Neuron (in vitro differentiated cells): ENCODE measurements around the gene PLD5.

Source experiments
- H2AFZ ChIP-seq: one replicate; pipeline ENCODE4 v1.6.1; 2013; ENCODE audit warnings: low read depth, mild to moderate bottlenecking, inconsistent platforms, low read length, moderate library complexity
- H3K27me3 ChIP-seq: one replicate; pipeline ENCODE4 v1.6.1; 2013; ENCODE audit warnings: low read length; ENCODE audit not compliant: insufficient read depth
- H3K36me3 ChIP-seq: one replicate; pipeline ENCODE4 v1.6.1; 2013; ENCODE audit warnings: low read length; ENCODE audit not compliant: insufficient read depth
- H3K4me1 ChIP-seq: one replicate; pipeline ENCODE4 v1.6.1; 2013; ENCODE audit warnings: low read length; ENCODE audit not compliant: insufficient read depth
- H3K4me3 ChIP-seq: 2 replicates; pipeline ENCODE4 v1.5.1; 2013; ENCODE audit warnings: mild to moderate bottlenecking, low read length, moderate library complexity
- H3K9me3 ChIP-seq: one replicate; pipeline ENCODE4 v1.6.1; 2013; ENCODE audit warnings: low read length

The PLD5 gene

GRCh38 chr1:242530761-242531160, 6.3 kb upstream of the PLD5 start:
- Histone ChIP-seq H3K36me3 (no peaks in the 10 kb centered on the region), H3K9me3 (no peaks in the 10 kb centered on the region), H3K4me3 (no peak overlapping the region), H3K4me1 (no peaks in the 10 kb centered on the region), H2AFZ (no peak overlapping the region), H3K27me3 (peaks cover 4% of the 10 kb centered on the region)

GRCh38 chr1:242525769-242526168, 1.3 kb upstream of the PLD5 start:
- Histone ChIP-seq H3K27me3 (peaks cover 30% of the 10 kb centered on the region), H3K4me1 (peaks cover 11% of the 10 kb centered on the region), H3K9me3 (no peaks in the 10 kb centered on the region), H3K4me3 (peak overlapping the region; percentile 57), H3K36me3 (no peaks in the 10 kb centered on the region), H2AFZ (no peak overlapping the region)

- peaks cover 11% of the 10 kb centered on the region for H3K4me1 ChIP-seq
- H2AFZ ChIP-seq: peak overlapping the region; percentile 46
- peaks cover 30% of the 10 kb centered on the region for H3K27me3 ChIP-seq
These were observed 844 bp upstream of the PLD5 start for GRCh38 chr1:242525360-242525722.

GRCh38 chr1:242523719-242524570, 552 bp downstream of the PLD5 start:
- Histone ChIP-seq H3K4me1 (peaks cover 11% of the 10 kb centered on the region), H2AFZ (peak overlapping the region; percentile 86), H3K36me3 (no peaks in the 10 kb centered on the region), H3K4me3 (peak overlapping the region; percentile 57), H3K27me3 (peaks cover 30% of the 10 kb centered on the region), H3K9me3 (no peaks in the 10 kb centered on the region)

More at GRCh38 chr1:242525360-242525722, 844 bp upstream of the PLD5 start:
- peak overlapping the region; percentile 57 for H3K4me3 ChIP-seq
- no peaks in the 10 kb centered on the region for H3K36me3 ChIP-seq
- H3K9me3 ChIP-seq: no peaks in the 10 kb centered on the region

GRCh38 chr1:242522996-242523718, 1.3 kb downstream of the PLD5 start:
- Histone ChIP-seq H2AFZ (peak overlapping the region; percentile 86), H3K27me3 (peaks cover 30% of the 10 kb centered on the region), H3K4me3 (no peak overlapping the region), H3K9me3 (no peaks in the 10 kb centered on the region), H3K4me1 (peaks cover 11% of the 10 kb centered on the region), H3K36me3 (no peaks in the 10 kb centered on the region)

- H3K4me1 ChIP-seq: peaks cover 11% of the 10 kb centered on the region
- H3K27me3 ChIP-seq: peaks cover 30% of the 10 kb centered on the region
- H3K9me3 ChIP-seq: no peaks in the 10 kb centered on the region
- no peak overlapping the region for H2AFZ ChIP-seq
- no peaks in the 10 kb centered on the region for H3K36me3 ChIP-seq
- no peak overlapping the region for H3K4me3 ChIP-seq
These were observed 2.1 kb downstream of the PLD5 start for GRCh38 chr1:242522304-242522945.

- Histone ChIP-seq H3K27me3 (no peaks in the 10 kb centered on the region), H3K4me3 (no peak overlapping the region), H3K4me1 (no peaks in the 10 kb centered on the region), H3K36me3 (no peaks in the 10 kb centered on the region), H2AFZ (no peak overlapping the region), H3K9me3 (no peaks in the 10 kb centered on the region)
These were observed 8.9 kb downstream of the PLD5 start for GRCh38 chr1:242515555-242515954.

- Histone ChIP-seq H2AFZ (no peak overlapping the region), H3K36me3 (no peaks in the 10 kb centered on the region), H3K4me3 (no peak overlapping the region), H3K9me3 (no peaks in the 10 kb centered on the region), H3K4me1 (peaks cover 4% of the 10 kb centered on the region), H3K27me3 (no peaks in the 10 kb centered on the region)
These were observed 17.8 kb downstream of the PLD5 start for GRCh38 chr1:242506724-242507123.

GRCh38 chr1:242489545-242489944, 35.0 kb downstream of the PLD5 start:
- no peaks in the 10 kb centered on the region for H3K36me3 ChIP-seq
- H3K4me1 ChIP-seq: no peaks in the 10 kb centered on the region
- no peaks in the 10 kb centered on the region for H3K27me3 ChIP-seq
- H3K9me3 ChIP-seq: no peaks in the 10 kb centered on the region
- no peak overlapping the region for H2AFZ ChIP-seq
- no peak overlapping the region for H3K4me3 ChIP-seq

GRCh38 chr1:242477944-242478343, 46.6 kb downstream of the PLD5 start:
- Histone ChIP-seq H3K27me3 (no peaks in the 10 kb centered on the region), H2AFZ (no peak overlapping the region), H3K36me3 (no peaks in the 10 kb centered on the region), H3K4me1 (no peaks in the 10 kb centered on the region), H3K4me3 (no peak overlapping the region), H3K9me3 (no peaks in the 10 kb centered on the region)

- Histone ChIP-seq H3K9me3 (no peaks in the 10 kb centered on the region), H2AFZ (no peak overlapping the region), H3K27me3 (no peaks in the 10 kb centered on the region), H3K4me3 (no peak overlapping the region), H3K4me1 (no peaks in the 10 kb centered on the region), H3K36me3 (no peaks in the 10 kb centered on the region)
These were observed 53.7 kb downstream of the PLD5 start for GRCh38 chr1:242470774-242471173.

GRCh38 chr1:242468784-242469183, 55.7 kb downstream of the PLD5 start:
- no peaks in the 10 kb centered on the region for H3K4me1 ChIP-seq
- no peaks in the 10 kb centered on the region for H3K36me3 ChIP-seq
- H3K27me3 ChIP-seq: no peaks in the 10 kb centered on the region
- H2AFZ ChIP-seq: no peak overlapping the region
- no peaks in the 10 kb centered on the region for H3K9me3 ChIP-seq
- H3K4me3 ChIP-seq: no peak overlapping the region

GRCh38 chr1:242467556-242468145, 56.8 kb downstream of the PLD5 start:
- Histone ChIP-seq H3K36me3 (no peaks in the 10 kb centered on the region), H2AFZ (no peak overlapping the region), H3K4me1 (no peaks in the 10 kb centered on the region), H3K27me3 (no peaks in the 10 kb centered on the region), H3K9me3 (no peaks in the 10 kb centered on the region), H3K4me3 (no peak overlapping the region)
